ENCODE data around the gene TECPR2.

- TF ChIP-seq CTCF (IDR thresholded peaks at IDR 0.05) (no peak), EZH2 (IDR thresholded peaks at IDR 0.05) (no peak)
Measured at GRCh38 chr14:102461490-102462338, 99.0 kb downstream of the TECPR2 start.

All from neural progenitor cell (in vitro differentiated cells).